ENCODE data around the gene CYP2W1.

DNA sequence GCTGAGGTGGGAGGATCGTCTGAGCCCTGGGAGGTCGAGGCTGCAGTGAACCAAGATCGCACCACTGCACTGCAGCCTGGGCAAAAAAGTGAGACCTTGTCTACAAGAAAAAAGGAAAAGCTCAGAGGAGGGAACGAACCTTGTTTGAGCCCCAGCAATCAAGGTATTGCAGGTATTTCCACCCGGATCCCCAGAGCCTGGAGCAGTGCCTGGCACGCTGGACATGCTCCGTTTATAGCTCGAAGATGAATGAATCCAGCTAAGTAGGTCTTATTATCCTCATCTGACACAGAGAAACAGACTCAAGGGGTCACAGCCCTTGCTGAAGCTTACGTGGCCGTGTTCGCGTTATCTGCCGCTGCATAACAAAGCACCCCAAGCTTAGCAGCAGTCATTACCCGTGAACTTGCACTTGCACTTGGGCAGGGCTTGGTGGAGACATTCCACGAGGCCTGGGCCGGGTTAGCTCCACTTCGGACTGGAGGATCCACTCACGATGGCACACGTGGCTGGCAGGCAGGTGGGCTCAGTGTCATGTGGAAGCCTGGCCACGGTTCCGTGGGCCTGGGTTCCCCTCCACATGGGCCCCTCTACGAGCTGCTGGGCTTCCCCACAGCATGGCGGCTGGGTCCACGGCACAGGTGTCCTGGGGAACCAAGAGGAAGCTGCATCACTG lies 4.4 kb upstream of the CYP2W1 start:
- TF ChIP-seq, protein P1, sequence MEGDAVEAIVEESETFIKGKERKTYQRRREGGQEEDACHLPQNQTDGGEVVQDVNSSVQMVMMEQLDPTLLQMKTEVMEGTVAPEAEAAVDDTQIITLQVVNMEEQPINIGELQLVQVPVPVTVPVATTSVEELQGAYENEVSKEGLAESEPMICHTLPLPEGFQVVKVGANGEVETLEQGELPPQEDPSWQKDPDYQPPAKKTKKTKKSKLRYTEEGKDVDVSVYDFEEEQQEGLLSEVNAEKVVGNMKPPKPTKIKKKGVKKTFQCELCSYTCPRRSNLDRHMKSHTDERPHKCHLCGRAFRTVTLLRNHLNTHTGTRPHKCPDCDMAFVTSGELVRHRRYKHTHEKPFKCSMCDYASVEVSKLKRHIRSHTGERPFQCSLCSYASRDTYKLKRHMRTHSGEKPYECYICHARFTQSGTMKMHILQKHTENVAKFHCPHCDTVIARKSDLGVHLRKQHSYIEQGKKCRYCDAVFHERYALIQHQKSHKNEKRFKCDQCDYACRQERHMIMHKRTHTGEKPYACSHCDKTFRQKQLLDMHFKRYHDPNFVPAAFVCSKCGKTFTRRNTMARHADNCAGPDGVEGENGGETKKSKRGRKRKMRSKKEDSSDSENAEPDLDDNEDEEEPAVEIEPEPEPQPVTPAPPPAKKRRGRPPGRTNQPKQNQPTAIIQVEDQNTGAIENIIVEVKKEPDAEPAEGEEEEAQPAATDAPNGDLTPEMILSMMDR (IDR thresholded peaks at IDR 0.05), result no peak
- no peak for TF ChIP-seq EP300 (IDR thresholded peaks at IDR 0.05; ENCODE audit: low read depth)

All from transverse colon (tissue), 3 donors.